ENCODE results near the gene MAOA. TPM values are rescaled to one million over a fixed set of nuclear protein-coding genes. Genes with fewer than 3 reads are reported as not detected.

Gene MAOA
- total and polyA plus RNA-seq, 2 experiments from 2014 or later, result 0.09 TPM; not detected in 1

GRCh38 chrX:43688586-43688985 lies 32.5 kb downstream of the MAOA start:
- Histone ChIP-seq H3K4me3 (no peak overlapping the region), H3K4me1 (ENCODE audit: insufficient read depth) (no peaks in the 10 kb centered on the region), H3K9me2 (ENCODE audit: insufficient read depth) (no peaks in the 10 kb centered on the region), H4K20me1 (ENCODE audit: insufficient read depth) (no peaks in the 10 kb centered on the region), H3F3A (ENCODE audit: insufficient read depth) (no peaks in the 10 kb centered on the region), H3K36me3 (ENCODE audit: low read depth) (no peaks in the 10 kb centered on the region), H3K27me3 (replicated peaks; ENCODE audit: insufficient read depth) (no peaks in the 10 kb centered on the region), H3K79me2 (ENCODE audit: insufficient read depth) (no peaks in the 10 kb centered on the region), H3K9me3 (ENCODE audit: low read depth) (no peaks in the 10 kb centered on the region), H2AFZ (no peak overlapping the region), H3K4me2 (ENCODE audit: unreplicated experiment) (no peak overlapping the region), H3K27ac (no peak overlapping the region), H3K9ac (no peak overlapping the region)
- 80 to 81% methylated on average over 1 of the region's 1 CpG for WGBS, 2 experiments (ENCODE audit: low coverage in 1 of 2, low lambda C conversion rate in 2 of 2, missing lambda C conversion rate in 2 of 2)
- no peak for DNase-seq
- in situ Hi-C loops (cut with MboI), result no loop called here
- TF ChIP-seq EZH2 (IDR thresholded peaks at IDR 0.05; ENCODE audit: insufficient read depth, poor library complexity, severe bottlenecking) (no peak), EZH2phosphoT487 (IDR thresholded peaks at IDR 0.05; ENCODE audit: insufficient read depth, low read depth) (no peak)

GRCh38 chrX:43693602-43694406 lies 37.7 kb downstream of the MAOA start:
- no peaks in the 10 kb centered on the region for H3K79me2 ChIP-seq (ENCODE audit: insufficient read depth)
- H3K4me3 ChIP-seq, result no peak overlapping the region
- H4K20me1 ChIP-seq (ENCODE audit: insufficient read depth), result no peaks in the 10 kb centered on the region
- H3K27me3 ChIP-seq (replicated peaks; ENCODE audit: insufficient read depth), result no peaks in the 10 kb centered on the region
- no peak for TF ChIP-seq EZH2phosphoT487 (IDR thresholded peaks at IDR 0.05; ENCODE audit: insufficient read depth, low read depth)
- TF ChIP-seq EZH2 (IDR thresholded peaks at IDR 0.05; ENCODE audit: insufficient read depth, poor library complexity, severe bottlenecking), result no peak
- no peaks in the 10 kb centered on the region for H3K9me2 ChIP-seq (ENCODE audit: insufficient read depth)
- DNase-seq, result no peak
- H3K4me1 ChIP-seq (ENCODE audit: insufficient read depth), result no peaks in the 10 kb centered on the region
- H3F3A ChIP-seq (ENCODE audit: insufficient read depth), result no peaks in the 10 kb centered on the region
- no peaks in the 10 kb centered on the region for H3K9me3 ChIP-seq (ENCODE audit: low read depth)
- no peak overlapping the region for H3K4me2 ChIP-seq (ENCODE audit: unreplicated experiment)
- WGBS, 2 experiments (ENCODE audit: low coverage in 1 of 2, low lambda C conversion rate in 2 of 2, missing lambda C conversion rate in 2 of 2), result 86 to 87% methylated on average over 2 to 3 of the region's 3 CpGs
- no peak overlapping the region for H2AFZ ChIP-seq
- no peak overlapping the region for H3K9ac ChIP-seq
- in situ Hi-C loops (cut with MboI), result no loop called here
- no peaks in the 10 kb centered on the region for H3K36me3 ChIP-seq (ENCODE audit: low read depth)
- no peak overlapping the region for H3K27ac ChIP-seq

- H2AFZ ChIP-seq, result no peak overlapping the region
- H3K4me3 ChIP-seq, result no peak overlapping the region
- H3K79me2 ChIP-seq (ENCODE audit: insufficient read depth), result no peaks in the 10 kb centered on the region
- H3K27me3 ChIP-seq (replicated peaks; ENCODE audit: insufficient read depth), result no peaks in the 10 kb centered on the region
- no peaks in the 10 kb centered on the region for H3F3A ChIP-seq (ENCODE audit: insufficient read depth)
- 50 to 59% methylated on average over 3 of the region's 3 CpGs for WGBS, 2 experiments (ENCODE audit: low coverage in 1 of 2, low lambda C conversion rate in 2 of 2, missing lambda C conversion rate in 2 of 2)
- H3K9me3 ChIP-seq (ENCODE audit: low read depth), result no peaks in the 10 kb centered on the region
- H3K9me2 ChIP-seq (ENCODE audit: insufficient read depth), result no peaks in the 10 kb centered on the region
- H3K27ac ChIP-seq, result no peak overlapping the region
- no peaks in the 10 kb centered on the region for H3K36me3 ChIP-seq (ENCODE audit: low read depth)
- no peak overlapping the region for H3K9ac ChIP-seq
- peaks cover 4% of the 10 kb centered on the region; the same call in 1 of the 2 replicates for H3K4me1 ChIP-seq (ENCODE audit: insufficient read depth)
- H3K4me2 ChIP-seq (ENCODE audit: unreplicated experiment), result no peak overlapping the region
- H4K20me1 ChIP-seq (ENCODE audit: insufficient read depth), result no peaks in the 10 kb centered on the region
- TF ChIP-seq EZH2phosphoT487 (IDR thresholded peaks at IDR 0.05; ENCODE audit: insufficient read depth, low read depth), result no peak
- no peak for TF ChIP-seq EZH2 (IDR thresholded peaks at IDR 0.05; ENCODE audit: insufficient read depth, poor library complexity, severe bottlenecking)
- in situ Hi-C loops (cut with MboI), result no loop called here
- no peak for DNase-seq
Measured at GRCh38 chrX:43699475-43699874, 43.4 kb downstream of the MAOA start.

- H4K20me1 ChIP-seq (ENCODE audit: insufficient read depth), result no peaks in the 10 kb centered on the region
- no peaks in the 10 kb centered on the region for H3K9me3 ChIP-seq (ENCODE audit: low read depth)
- H3K4me3 ChIP-seq, result no peak overlapping the region
- no peak overlapping the region for H3K9ac ChIP-seq
- TF ChIP-seq EZH2 (IDR thresholded peaks at IDR 0.05; ENCODE audit: insufficient read depth, poor library complexity, severe bottlenecking) (no peak), EZH2phosphoT487 (IDR thresholded peaks at IDR 0.05; ENCODE audit: insufficient read depth, low read depth) (no peak)
- no peak overlapping the region for H3K27ac ChIP-seq
- no peak overlapping the region for H2AFZ ChIP-seq
- H3K9me2 ChIP-seq (ENCODE audit: insufficient read depth), result no peaks in the 10 kb centered on the region
- H3K36me3 ChIP-seq (ENCODE audit: low read depth), result no peaks in the 10 kb centered on the region
- in situ Hi-C loops (cut with MboI), result no loop called here
- H3F3A ChIP-seq (ENCODE audit: insufficient read depth), result no peaks in the 10 kb centered on the region
- no peak overlapping the region for H3K4me2 ChIP-seq (ENCODE audit: unreplicated experiment)
- peaks cover 4% of the 10 kb centered on the region; the same call in 1 of the 2 replicates for H3K4me1 ChIP-seq (ENCODE audit: insufficient read depth)
- H3K27me3 ChIP-seq (replicated peaks; ENCODE audit: insufficient read depth), result no peaks in the 10 kb centered on the region
- H3K79me2 ChIP-seq (ENCODE audit: insufficient read depth), result no peaks in the 10 kb centered on the region
- DNase-seq, result no peak
- WGBS, 2 experiments (ENCODE audit: low coverage in 1 of 2, low lambda C conversion rate in 2 of 2, missing lambda C conversion rate in 2 of 2), result 40 to 44% methylated on average over 2 of the region's 2 CpGs
Measured at GRCh38 chrX:43702079-43702524, 46.0 kb downstream of the MAOA start.
